ENCODE measurements around the gene LAMTOR3.

DNA sequence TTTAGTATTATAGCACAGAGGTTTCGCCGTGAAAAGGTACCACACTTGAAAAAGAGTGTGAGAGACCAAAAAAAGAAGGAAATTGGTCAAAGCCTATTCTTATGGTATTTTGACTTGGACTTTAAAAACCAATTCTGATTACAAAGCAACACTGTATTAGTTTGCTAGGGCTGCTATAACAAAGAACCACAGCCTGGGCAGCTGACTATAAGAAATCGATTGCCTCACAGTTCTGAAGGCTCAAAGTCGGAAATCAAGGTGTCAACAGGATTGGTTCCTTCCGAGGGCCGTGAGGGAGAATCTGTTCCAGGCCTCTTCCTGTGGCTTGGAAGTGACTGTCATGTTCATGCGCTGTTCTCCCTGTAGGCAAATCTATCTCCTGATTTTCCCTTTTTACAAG lies 59.7 kb downstream of the LAMTOR3 start:
- TF ChIP-seq, protein P1, sequence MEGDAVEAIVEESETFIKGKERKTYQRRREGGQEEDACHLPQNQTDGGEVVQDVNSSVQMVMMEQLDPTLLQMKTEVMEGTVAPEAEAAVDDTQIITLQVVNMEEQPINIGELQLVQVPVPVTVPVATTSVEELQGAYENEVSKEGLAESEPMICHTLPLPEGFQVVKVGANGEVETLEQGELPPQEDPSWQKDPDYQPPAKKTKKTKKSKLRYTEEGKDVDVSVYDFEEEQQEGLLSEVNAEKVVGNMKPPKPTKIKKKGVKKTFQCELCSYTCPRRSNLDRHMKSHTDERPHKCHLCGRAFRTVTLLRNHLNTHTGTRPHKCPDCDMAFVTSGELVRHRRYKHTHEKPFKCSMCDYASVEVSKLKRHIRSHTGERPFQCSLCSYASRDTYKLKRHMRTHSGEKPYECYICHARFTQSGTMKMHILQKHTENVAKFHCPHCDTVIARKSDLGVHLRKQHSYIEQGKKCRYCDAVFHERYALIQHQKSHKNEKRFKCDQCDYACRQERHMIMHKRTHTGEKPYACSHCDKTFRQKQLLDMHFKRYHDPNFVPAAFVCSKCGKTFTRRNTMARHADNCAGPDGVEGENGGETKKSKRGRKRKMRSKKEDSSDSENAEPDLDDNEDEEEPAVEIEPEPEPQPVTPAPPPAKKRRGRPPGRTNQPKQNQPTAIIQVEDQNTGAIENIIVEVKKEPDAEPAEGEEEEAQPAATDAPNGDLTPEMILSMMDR (IDR thresholded peaks at IDR 0.05) = no peak
- TF ChIP-seq POLR2A (IDR thresholded peaks at IDR 0.05) = no peak
